Ectodermal cell (in vitro differentiated cells): ENCODE measurements around the gene PDE3A.

Experiments
- H3K27ac ChIP-seq: 2 replicates; pipeline ENCODE4 v1.7.0; 2013; ENCODE audit warnings: mild to moderate bottlenecking, low read depth, low read length; ENCODE audit not compliant: insufficient read depth, poor library complexity, severe bottlenecking
- H3K27me3 ChIP-seq: 2 replicates; pipeline ENCODE4 v1.7.0; 2013; ENCODE audit warnings: mild to moderate bottlenecking, low read length; ENCODE audit not compliant: insufficient read depth, control insufficient read depth, poor library complexity, severe bottlenecking
- H3K36me3 ChIP-seq: one replicate; pipeline ENCODE4 v1.7.0; 2013; ENCODE audit warnings: low read length; ENCODE audit not compliant: control insufficient read depth, insufficient read depth
- H3K4me1 ChIP-seq: one replicate; pipeline ENCODE4 v1.7.0; 2013; ENCODE audit warnings: low read length; ENCODE audit not compliant: control insufficient read depth, insufficient read depth
- H3K4me3 ChIP-seq: 2 replicates; pipeline ENCODE4 v1.7.0; 2013; ENCODE audit warnings: low read depth, low read length, control low read depth; ENCODE audit not compliant: insufficient read depth
- H3K9me3 ChIP-seq: 2 replicates; pipeline ENCODE4 v1.7.0; 2013; ENCODE audit warnings: mild to moderate bottlenecking, low read length, moderate library complexity; ENCODE audit not compliant: control insufficient read depth
- WGBS, 2 experiments: methylation state at CpG; one replicate each; pipeline ENCODE4 v1.1.7; 2013; ENCODE audit warnings: missing lambda C conversion rate in 2 of 2; 5-methylcytosine and 5-hydroxymethylcytosine counted together

The PDE3A gene

GRCh38 chr12:20696181-20696905, 328.0 kb downstream of the PDE3A start:
- Histone ChIP-seq H3K27me3 (no peaks in the 10 kb centered on the region), H3K4me3 (no peak overlapping the region), H3K36me3 (no peaks in the 10 kb centered on the region), H3K27ac (no peak overlapping the region), H3K9me3 (no peaks in the 10 kb centered on the region), H3K4me1 (no peaks in the 10 kb centered on the region)
- 91 to 95% methylated on average over 7 of the region's 7 CpGs for WGBS, 2 experiments

- Histone ChIP-seq H3K9me3 (no peaks in the 10 kb centered on the region), H3K36me3 (no peaks in the 10 kb centered on the region), H3K4me1 (no peaks in the 10 kb centered on the region), H3K27me3 (no peaks in the 10 kb centered on the region), H3K27ac (no peak overlapping the region), H3K4me3 (no peak overlapping the region)
- WGBS, 2 experiments = 83 to 97% methylated on average over 1 of the region's 1 CpG
Measured at GRCh38 chr12:20701106-20701505, 332.8 kb downstream of the PDE3A start.

- Histone ChIP-seq H3K36me3 (no peaks in the 10 kb centered on the region), H3K9me3 (no peaks in the 10 kb centered on the region), H3K27ac (no peak overlapping the region), H3K4me3 (no peak overlapping the region), H3K4me1 (no peaks in the 10 kb centered on the region), H3K27me3 (no peaks in the 10 kb centered on the region)
- 91 to 92% methylated on average over 6 of the region's 6 CpGs for WGBS, 2 experiments
Measured at GRCh38 chr12:20704860-20705259, 336.5 kb downstream of the PDE3A start.

GRCh38 chr12:20711846-20712245, 343.5 kb downstream of the PDE3A start:
- H3K27me3 ChIP-seq = no peaks in the 10 kb centered on the region
- H3K4me3 ChIP-seq = no peak overlapping the region
- 92 to 94% methylated on average over 3 of the region's 3 CpGs for WGBS, 2 experiments
- H3K4me1 ChIP-seq = no peaks in the 10 kb centered on the region
- no peak overlapping the region for H3K27ac ChIP-seq
- H3K9me3 ChIP-seq = no peaks in the 10 kb centered on the region
- H3K36me3 ChIP-seq = no peaks in the 10 kb centered on the region

DNA sequence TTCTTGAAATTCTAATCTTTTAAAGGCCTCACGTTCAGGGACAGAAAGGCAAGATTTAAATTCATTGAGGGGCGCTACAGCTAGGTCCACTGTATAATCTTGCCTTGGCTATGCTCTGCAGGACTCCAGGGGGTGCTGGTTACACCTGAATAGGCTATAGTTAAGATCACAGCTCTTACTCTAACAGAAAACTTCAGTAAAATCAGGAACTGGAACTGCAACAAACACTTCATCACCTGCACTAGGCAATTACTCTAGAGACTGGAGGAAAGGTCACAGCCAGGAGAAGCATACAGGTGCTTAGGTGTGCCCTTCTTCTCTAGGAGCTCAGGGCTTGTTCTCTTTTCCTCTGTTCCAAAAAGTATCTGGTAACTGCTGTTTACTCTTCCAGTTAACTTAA, 347.7 kb downstream of the PDE3A start:
- H3K9me3 ChIP-seq = no peaks in the 10 kb centered on the region
- WGBS, 2 experiments = 59 to 62% methylated on average over 2 of the region's 2 CpGs
- H3K4me1 ChIP-seq = no peaks in the 10 kb centered on the region
- no peaks in the 10 kb centered on the region for H3K36me3 ChIP-seq
- H3K27me3 ChIP-seq = no peaks in the 10 kb centered on the region
- no peak overlapping the region for H3K4me3 ChIP-seq
- no peak overlapping the region for H3K27ac ChIP-seq

- no CpG with 5 or more reads among the region's 1 CpG for WGBS, 2 experiments
- H3K27ac ChIP-seq = no peak overlapping the region
- no peak overlapping the region for H3K4me3 ChIP-seq
- H3K36me3 ChIP-seq = no peaks in the 10 kb centered on the region
- H3K27me3 ChIP-seq = no peaks in the 10 kb centered on the region
- H3K4me1 ChIP-seq = no peaks in the 10 kb centered on the region
- H3K9me3 ChIP-seq = no peaks in the 10 kb centered on the region
Measured at GRCh38 chr12:20716985-20717384, 348.6 kb downstream of the PDE3A start.

DNA sequence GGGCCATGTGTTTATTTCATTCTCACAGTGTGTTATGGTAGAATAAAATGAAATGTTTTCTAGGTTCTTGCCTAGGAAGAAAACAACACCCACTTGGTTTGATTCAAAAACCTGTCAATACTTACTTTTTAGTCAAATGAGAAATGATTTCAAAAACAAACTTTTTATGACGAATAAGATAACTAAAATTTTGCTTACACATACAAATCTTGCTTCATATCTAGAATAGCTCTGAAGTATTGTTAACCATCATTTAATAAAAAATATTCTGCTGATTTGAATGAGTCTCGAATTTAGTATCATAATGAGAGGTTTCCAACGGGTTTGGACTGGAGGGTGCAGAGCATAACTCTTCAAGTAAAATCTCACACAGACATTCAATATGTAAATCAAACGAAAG, 350.0 kb downstream of the PDE3A start:
- Histone ChIP-seq H3K4me3 (no peak overlapping the region), H3K36me3 (no peaks in the 10 kb centered on the region), H3K4me1 (no peaks in the 10 kb centered on the region), H3K27me3 (no peaks in the 10 kb centered on the region), H3K9me3 (no peaks in the 10 kb centered on the region), H3K27ac (no peak overlapping the region)
- WGBS, 2 experiments = 88 to 99% methylated on average over 2 to 4 of the region's 4 CpGs

GRCh38 chr12:20722142-20722541, 353.8 kb downstream of the PDE3A start:
- 63 to 79% methylated on average over 1 of the region's 1 CpG for WGBS, 2 experiments
- Histone ChIP-seq H3K4me1 (no peaks in the 10 kb centered on the region), H3K36me3 (no peaks in the 10 kb centered on the region), H3K9me3 (no peaks in the 10 kb centered on the region), H3K4me3 (no peak overlapping the region), H3K27me3 (no peaks in the 10 kb centered on the region), H3K27ac (no peak overlapping the region)

DNA sequence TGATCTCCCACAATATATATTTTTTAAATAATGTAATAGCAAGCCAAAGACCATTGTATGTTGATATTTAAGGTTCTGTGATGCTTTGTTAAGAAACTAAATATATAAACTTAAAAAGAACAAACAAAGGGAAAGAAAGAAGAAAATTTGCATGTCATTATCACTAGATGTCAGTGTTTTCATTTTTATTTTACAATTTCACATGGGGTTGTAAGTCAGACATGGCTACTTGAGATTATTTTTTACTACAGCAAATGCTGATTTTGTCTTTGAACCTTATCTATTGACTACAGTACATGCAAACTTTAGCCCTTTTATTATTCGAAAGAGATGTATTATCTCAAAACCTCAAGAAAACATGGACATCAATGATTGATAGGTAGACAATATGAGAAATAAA, 362.9 kb downstream of the PDE3A start:
- H3K36me3 ChIP-seq = no peaks in the 10 kb centered on the region
- H3K4me3 ChIP-seq = no peak overlapping the region
- H3K27me3 ChIP-seq = no peaks in the 10 kb centered on the region
- H3K4me1 ChIP-seq = no peaks in the 10 kb centered on the region
- no peaks in the 10 kb centered on the region for H3K9me3 ChIP-seq
- H3K27ac ChIP-seq = no peak overlapping the region
- WGBS, 2 experiments = no CpG with 5 or more reads among the region's 1 CpG
